Stimulated activated CD4-positive, alpha-beta T cell treated with anti-CD3 and anti-CD28 coated beads, Interleukin-2, amount 100 ng/mL, for 24 hours (primary cell): ENCODE data around the gene KRT23.
A peak's percentile ranks its signal among the peaks of the same experiment; 100 is the strongest.
"Not testable (repeated sequence)": the region's sequence is repeated elsewhere in the genome, so short reads cannot be mapped to it uniquely, and the experiment has no call there.

Experiments
- DNase-seq, 2 donors: peaks; one replicate each; pipeline ENCODE4 v3.0.0-alpha.2; 2020

KRT23 gene

GRCh38 chr17:40947929-40948328 lies 10.5 kb upstream of the KRT23 start:
- DNase-seq: no peak

GRCh38 chr17:40945414-40945813 lies 8.0 kb upstream of the KRT23 start:
- DNase-seq: no peak

- no peak for DNase-seq
These were observed 7.1 kb upstream of the KRT23 start for GRCh38 chr17:40944531-40944930.

GRCh38 chr17:40942553-40942952 lies 5.1 kb upstream of the KRT23 start:
- DNase-seq: no peak

- DNase-seq: no peak
These were observed 2.8 kb upstream of the KRT23 start for GRCh38 chr17:40940266-40940665.

GRCh38 chr17:40938981-40939380 lies 1.5 kb upstream of the KRT23 start:
- no peak for DNase-seq

GRCh38 chr17:40936976-40937375 lies 470 bp downstream of the KRT23 start:
- DNase-seq: no peak

GRCh38 chr17:40936437-40936971 lies 942 bp downstream of the KRT23 start:
- DNase-seq: no peak

GRCh38 chr17:40935624-40936023 lies 1.8 kb downstream of the KRT23 start:
- no peak for DNase-seq

- no peak for DNase-seq
These were observed 4.8 kb downstream of the KRT23 start for GRCh38 chr17:40932608-40933007.

- no peak for DNase-seq
These were observed 6.1 kb downstream of the KRT23 start for GRCh38 chr17:40931311-40931710.

- no peak for DNase-seq
These were observed 11.1 kb downstream of the KRT23 start for GRCh38 chr17:40926341-40926740.

GRCh38 chr17:40922239-40922638 lies 15.2 kb downstream of the KRT23 start:
- DNase-seq: no peak

GRCh38 chr17:40921026-40921425 lies 16.4 kb downstream of the KRT23 start:
- no peak for DNase-seq

GRCh38 chr17:40917116-40917515 lies 20.3 kb downstream of the KRT23 start:
- not testable (repeated sequence) for DNase-seq

GRCh38 chr17:40916366-40916765 lies 21.1 kb downstream of the KRT23 start:
- DNase-seq: no peak

- DNase-seq: no peak
These were observed 21.7 kb downstream of the KRT23 start for GRCh38 chr17:40915721-40916256.

- no peak for DNase-seq
These were observed 22.2 kb downstream of the KRT23 start for GRCh38 chr17:40915199-40915661.

GRCh38 chr17:40914075-40914855 lies 23.2 kb downstream of the KRT23 start:
- no peak for DNase-seq

- no peak for DNase-seq
These were observed 24.8 kb downstream of the KRT23 start for GRCh38 chr17:40912486-40913210.

GRCh38 chr17:40910441-40910841 lies 27.0 kb downstream of the KRT23 start:
- no peak for DNase-seq

- DNase-seq: no peak
These were observed 27.7 kb downstream of the KRT23 start for GRCh38 chr17:40909755-40910154.

GRCh38 chr17:40909351-40909750 lies 28.1 kb downstream of the KRT23 start:
- peak; percentile 66 to 71 for DNase-seq

GRCh38 chr17:40906613-40907012 lies 30.8 kb downstream of the KRT23 start:
- no peak for DNase-seq
